LoVo (cell line): ENCODE data around the gene SHISA2.

Source experiments
- DNase-seq: peaks from one replicate; pipeline ENCODE4 v3.0.0-alpha.2; 2016; ENCODE audit warnings: low spot score

The SHISA2 gene

GRCh38 chr13:26048741-26049140, 3.1 kb downstream of the SHISA2 start:
- DNase-seq, result no peak

DNA sequence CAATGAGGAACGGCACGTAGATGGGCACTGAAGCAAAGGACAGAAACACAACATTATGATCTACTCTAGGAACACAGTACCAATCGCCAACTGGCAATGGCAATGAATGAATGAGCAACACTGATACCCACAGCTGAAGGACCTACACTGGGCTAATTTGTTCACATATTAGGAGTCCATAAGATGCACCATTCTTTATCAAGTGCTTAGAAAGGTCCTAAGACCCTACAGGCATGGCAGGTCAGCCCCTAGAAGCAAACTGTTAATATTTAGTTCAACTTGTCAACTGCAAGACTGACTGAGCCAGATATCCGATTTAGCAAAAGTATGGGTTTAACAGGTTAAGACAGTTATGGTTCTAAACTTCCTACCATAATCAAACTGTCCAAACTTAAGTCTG, 4.8 kb downstream of the SHISA2 start:
- no peak for DNase-seq

GRCh38 chr13:26046639-26047038, 5.2 kb downstream of the SHISA2 start:
- DNase-seq, result no peak

GRCh38 chr13:26045142-26045541, 6.7 kb downstream of the SHISA2 start:
- no peak for DNase-seq

GRCh38 chr13:26042785-26043184, 9.0 kb downstream of the SHISA2 start:
- no peak for DNase-seq

DNA sequence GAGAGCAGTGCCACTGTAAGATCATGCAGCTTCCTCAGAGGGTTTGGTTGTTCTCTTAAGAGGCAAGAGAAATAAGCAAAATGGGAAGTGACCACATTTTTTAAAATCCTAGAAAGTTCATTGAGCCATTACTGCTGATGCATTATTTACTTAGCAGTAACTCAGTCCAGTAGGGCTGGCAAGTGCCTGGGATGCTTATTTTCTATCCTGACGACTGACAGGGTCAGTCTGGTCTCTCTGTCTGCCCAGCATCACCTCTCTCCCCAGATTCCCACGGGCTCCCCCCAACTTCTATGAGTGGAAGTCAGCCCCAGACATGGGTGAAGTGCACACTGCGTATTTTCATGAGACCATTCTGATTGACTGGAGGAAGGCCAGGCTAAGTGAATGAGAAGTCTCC, 10.4 kb downstream of the SHISA2 start:
- no peak for DNase-seq

GRCh38 chr13:26038931-26039475, 12.8 kb downstream of the SHISA2 start:
- no peak for DNase-seq

DNA sequence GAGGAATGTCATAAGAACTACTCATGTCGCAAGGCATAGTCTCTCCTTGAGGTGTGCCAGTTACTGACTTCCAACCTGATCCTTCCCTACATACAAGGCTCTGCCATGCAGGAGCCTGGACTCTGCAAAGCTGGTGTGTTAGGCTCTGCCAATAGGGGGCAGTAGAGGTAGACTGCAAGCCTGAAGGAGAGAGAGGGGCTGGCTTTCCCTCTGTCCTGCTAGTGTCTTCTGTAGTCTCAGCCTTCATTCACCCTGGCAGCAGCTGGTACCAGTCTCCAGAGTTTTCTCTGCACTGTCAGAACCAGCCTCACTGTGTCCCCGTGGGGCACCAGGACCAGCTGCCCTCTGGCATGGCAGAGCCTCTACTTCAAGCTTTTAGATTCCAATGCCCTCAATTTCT, 14.5 kb downstream of the SHISA2 start:
- DNase-seq, result no peak

DNA sequence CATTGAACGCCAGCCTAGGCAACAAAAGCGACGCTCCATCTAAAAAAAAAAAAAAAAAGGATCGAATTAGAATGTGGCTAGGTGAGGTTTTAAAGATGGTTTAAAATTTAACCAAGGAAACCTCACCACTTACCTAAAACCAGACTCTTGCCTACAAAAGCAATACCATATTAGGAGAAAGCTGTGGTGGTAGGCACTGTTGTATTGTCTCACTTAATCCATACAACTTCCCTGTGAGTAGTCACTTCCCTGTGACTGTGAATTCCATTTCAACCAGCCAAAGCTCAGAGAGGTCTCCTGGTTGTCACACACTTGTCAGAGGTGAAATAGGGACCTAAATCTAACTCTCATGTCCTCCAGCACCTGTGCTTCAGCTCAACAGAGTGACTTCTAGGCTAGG, 15.4 kb downstream of the SHISA2 start:
- no peak for DNase-seq

- no peak for DNase-seq
Measured at GRCh38 chr13:26034018-26034417, 17.8 kb downstream of the SHISA2 start.

DNA sequence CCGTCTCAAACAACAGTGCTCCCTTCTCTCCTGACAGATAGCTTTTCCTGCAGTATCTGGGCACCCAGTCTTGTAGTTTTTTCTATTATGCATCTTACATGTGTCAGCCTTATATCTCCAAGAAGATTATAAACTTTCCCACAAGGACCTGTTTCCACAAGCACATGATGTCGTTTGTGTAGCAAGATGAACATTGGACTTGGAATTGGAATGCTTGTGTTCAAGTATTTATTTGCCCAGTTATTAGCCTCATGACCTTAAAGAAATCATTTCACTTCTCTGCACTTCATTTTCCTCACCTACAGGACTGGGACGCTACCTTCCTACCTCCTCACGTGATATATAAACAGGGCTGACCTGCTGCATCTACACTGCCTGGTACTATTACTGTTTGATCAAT, 21.5 kb downstream of the SHISA2 start:
- DNase-seq, result no peak

- no peak for DNase-seq
Measured at GRCh38 chr13:26029581-26030136, 22.2 kb downstream of the SHISA2 start.

GRCh38 chr13:26026211-26026610, 25.6 kb downstream of the SHISA2 start:
- DNase-seq, result no peak

DNA sequence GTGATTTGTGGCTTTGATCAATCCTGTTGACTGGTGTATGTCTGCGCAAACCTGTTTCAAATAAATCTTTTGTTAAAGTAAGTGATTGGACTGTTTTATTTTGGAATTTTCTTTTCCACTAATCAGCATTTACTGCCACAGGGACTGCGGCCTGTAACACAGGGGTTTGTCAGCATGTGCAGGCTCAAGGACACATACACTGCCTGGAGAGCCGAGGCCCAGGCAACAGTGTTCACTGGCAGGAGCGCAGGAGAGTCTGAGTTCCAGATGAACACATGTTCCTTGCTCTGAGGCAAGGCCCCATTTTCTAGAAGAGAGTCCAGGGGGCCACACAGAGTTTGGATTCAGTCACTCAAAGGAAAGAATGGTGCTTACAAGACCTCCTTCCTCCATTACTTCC, 26.0 kb downstream of the SHISA2 start:
- DNase-seq, result no peak

DNA sequence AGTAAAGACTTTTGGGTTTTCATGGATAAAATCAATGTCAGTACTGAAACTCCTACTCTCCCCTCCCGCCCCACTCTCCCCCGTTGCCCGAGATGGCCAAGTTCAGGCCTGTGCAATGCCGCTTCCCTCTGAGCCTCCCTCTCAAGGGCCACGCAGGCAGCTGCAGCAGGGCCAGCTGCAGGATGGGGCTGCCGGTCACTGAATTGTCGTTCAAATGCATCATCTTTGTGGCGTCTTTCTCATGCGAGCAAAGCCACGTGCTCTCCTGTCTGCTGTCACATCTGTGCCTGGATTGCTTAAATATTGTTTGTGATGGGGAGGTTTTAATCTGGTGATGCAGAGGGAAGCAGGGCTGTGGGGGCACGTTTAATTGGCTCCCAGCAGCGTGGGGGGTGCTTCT, 26.6 kb downstream of the SHISA2 start:
- DNase-seq, result no peak

GRCh38 chr13:26024558-26024957, 27.3 kb downstream of the SHISA2 start:
- no peak for DNase-seq

- DNase-seq, result peak; percentile 38
Measured at GRCh38 chr13:26022538-26023292, 29.1 kb downstream of the SHISA2 start.

DNA sequence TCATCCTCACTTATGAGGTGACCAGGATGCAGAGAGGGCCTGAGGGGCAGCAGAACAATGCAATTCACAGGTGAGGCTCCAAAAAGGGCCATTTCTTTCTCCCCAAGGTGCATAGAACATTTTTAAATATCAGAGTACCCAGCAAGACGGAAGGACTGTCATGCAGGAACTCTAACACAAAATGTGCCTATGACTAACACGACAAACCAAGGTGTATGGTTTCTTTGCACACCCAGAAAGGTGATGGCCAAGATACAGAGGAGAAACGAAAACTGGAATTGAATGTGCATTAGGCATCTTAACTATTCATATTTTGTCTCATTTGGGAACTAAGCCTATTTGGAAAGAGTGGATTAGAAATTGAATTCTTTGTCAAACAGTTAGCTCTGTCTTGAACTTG, 29.9 kb downstream of the SHISA2 start:
- no peak for DNase-seq

- DNase-seq, result no peak
Measured at GRCh38 chr13:26021516-26021915, 30.3 kb downstream of the SHISA2 start.

GRCh38 chr13:26020891-26021290, 30.9 kb downstream of the SHISA2 start:
- no peak for DNase-seq

- DNase-seq, result no peak
Measured at GRCh38 chr13:26019881-26020870, 31.6 kb downstream of the SHISA2 start.

GRCh38 chr13:26019251-26019650, 32.6 kb downstream of the SHISA2 start:
- no peak for DNase-seq
